ENCODE measurements around the gene ABCC3. TPM values are rescaled to one million over a fixed set of nuclear protein-coding genes. Genes with fewer than 3 reads are reported as not detected.

The ABCC3 gene
- total and polyA plus RNA-seq, 5 experiments from 2014 or later = 0.10 TPM; not detected in 4

DNA sequence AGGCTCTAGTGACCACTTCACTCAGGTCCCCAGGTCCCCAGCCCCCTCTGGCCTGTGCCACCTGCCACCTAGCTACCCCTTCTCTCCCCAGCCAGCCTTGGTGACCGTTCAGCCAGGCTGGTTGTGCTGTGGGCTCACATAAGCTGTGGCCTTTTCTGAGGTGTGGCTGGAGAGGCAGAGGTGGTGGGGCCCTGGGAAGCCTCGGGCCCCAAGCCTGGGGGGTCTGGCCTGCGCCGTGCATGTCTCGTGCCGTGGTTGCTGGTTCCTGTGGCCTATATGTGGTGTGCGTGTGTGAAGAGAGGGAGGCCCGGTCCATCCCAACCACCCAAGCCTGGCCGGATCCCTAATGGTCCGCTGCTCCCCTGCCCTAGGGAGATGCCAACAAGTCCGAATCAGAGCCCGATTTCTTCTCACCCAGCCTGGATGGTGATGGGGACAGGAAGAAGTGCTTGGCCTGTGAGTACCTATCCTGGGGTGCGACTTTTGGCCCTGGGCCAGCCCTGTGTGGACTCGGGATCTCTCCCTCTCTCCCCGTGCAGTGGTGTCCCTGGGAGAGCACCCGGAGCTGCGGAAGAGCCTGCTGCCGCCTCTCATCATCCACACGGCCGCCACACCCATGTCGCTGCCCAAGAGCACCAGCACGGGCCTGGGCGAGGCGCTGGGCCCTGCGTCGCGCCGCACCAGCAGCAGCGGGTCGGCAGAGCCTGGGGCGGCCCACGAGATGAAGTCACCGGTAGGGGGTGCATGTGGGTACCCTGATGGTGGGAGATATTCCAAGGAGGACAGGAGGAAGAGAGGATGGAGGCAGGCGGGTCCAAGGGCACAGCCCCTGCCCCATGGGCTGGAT is 38.3 kb upstream of the ABCC3 start:
- no peaks in the 10 kb centered on the region for H3K9me3 Mint-ChIP-seq
- ATAC-seq (no peak), DNase-seq (no peak)
- H3K36me3 Mint-ChIP-seq = no peaks in the 10 kb centered on the region
- H3K4me1 Mint-ChIP-seq = no peaks in the 10 kb centered on the region
- peaks cover 0 to 5% (median 0%) of the 10 kb centered on the region in 5 donors for H3K27me3 Mint-ChIP-seq
- POLR2A ChIA-PET = no interaction called here
- no peak overlapping the region for H3K4me3 Mint-ChIP-seq
- no peak overlapping the region for H3K27ac Mint-ChIP-seq

DNA sequence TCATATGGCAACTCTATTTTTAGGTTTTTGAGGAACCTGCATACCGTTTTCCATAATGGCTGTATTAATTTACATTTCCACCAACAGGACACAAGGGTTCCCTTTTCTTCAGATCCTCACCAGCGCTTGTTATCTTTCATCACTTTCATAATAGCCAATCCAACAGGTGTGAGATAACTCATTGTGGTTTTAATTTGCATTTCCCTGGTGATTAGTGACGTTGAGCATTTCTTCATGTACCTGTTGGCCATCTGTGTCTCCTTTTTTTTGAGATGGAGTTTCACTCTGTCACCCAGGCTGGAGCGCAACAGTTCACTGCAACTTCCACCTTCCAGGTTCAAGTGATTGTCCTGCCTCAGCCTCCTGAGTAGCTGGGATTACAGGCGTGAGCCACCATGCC is 36.2 kb upstream of the ABCC3 start:
- Mint-ChIP-seq H3K9me3 (no peaks in the 10 kb centered on the region), H3K36me3 (no peaks in the 10 kb centered on the region), H3K4me1 (no peaks in the 10 kb centered on the region), H3K27ac (no peak overlapping the region), H3K27me3 (peaks cover 2 to 26% (median 14%) of the 10 kb centered on the region in 5 donors), H3K4me3 (no peak overlapping the region)
- DNase-seq = no peak
- POLR2A ChIA-PET = interaction anchor here (0.6 kb wide), 1 partner anchor 1648 kb away, joined by 4 read pairs; no protein-coding TSS in a partner anchor
- ATAC-seq = no peak

DNA sequence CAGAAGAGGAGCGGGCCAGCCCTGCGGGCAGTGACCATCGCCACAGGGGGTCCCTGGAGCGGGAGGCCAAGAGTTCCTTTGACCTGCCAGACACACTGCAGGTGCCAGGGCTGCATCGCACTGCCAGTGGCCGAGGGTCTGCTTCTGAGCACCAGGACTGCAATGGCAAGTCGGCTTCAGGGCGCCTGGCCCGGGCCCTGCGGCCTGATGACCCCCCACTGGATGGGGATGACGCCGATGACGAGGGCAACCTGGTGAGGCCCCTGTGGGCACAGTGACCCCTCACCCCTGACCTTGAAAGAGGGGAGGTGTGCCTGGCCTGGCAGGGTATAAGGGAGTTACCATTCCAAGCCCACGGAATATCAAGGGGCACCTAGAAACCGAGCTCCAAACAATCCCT is 35.1 kb upstream of the ABCC3 start:
- Mint-ChIP-seq H3K9me3 (no peaks in the 10 kb centered on the region), H3K36me3 (no peaks in the 10 kb centered on the region), H3K27ac (no peak overlapping the region), H3K4me3 (no peak overlapping the region), H3K27me3 (peaks cover 2 to 33% (median 14%) of the 10 kb centered on the region in 5 donors), H3K4me1 (peaks cover 0 to 2% (median 0%) of the 10 kb centered on the region in 4 donors)
- DNase-seq (no peak), ATAC-seq (no peak)
- POLR2A ChIA-PET = no interaction called here

DNA sequence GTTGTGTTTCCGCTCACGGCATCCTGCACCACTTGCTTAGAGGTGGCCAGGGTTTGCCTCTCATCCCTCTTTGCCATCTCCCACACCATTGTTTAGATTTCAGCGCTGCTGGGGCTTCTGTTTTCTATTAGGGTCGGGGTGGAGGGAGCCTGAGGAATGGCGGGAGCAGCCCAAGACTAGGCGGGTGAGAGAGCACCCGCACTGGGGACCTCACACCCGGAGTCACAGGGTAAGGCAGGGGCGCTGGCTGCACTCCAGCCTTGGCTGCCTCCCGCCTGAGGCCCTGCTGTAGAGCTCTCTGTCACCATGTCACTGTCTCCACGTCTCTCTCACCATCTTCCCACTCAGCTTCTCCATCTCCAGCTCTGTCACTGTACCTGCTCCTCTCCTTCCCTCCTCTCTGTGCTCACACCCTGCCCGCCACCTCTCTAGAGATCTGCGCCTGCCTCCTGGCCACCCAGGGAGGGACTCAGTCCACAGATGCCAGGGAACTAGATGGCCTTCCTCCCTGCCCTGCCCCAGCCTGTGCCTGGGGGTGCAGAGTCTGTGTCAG is 32.8 kb upstream of the ABCC3 start:
- Mint-ChIP-seq H3K9me3 (no peaks in the 10 kb centered on the region), H3K27ac (no peak overlapping the region), H3K36me3 (no peaks in the 10 kb centered on the region), H3K4me3 (no peak overlapping the region), H3K27me3 (peaks cover 7 to 42% (median 20%) of the 10 kb centered on the region in 5 donors), H3K4me1 (peaks cover 0 to 2% (median 0%) of the 10 kb centered on the region in 4 donors)
- DNase-seq (no peak), ATAC-seq (no peak)
- POLR2A ChIA-PET = no interaction called here

DNA sequence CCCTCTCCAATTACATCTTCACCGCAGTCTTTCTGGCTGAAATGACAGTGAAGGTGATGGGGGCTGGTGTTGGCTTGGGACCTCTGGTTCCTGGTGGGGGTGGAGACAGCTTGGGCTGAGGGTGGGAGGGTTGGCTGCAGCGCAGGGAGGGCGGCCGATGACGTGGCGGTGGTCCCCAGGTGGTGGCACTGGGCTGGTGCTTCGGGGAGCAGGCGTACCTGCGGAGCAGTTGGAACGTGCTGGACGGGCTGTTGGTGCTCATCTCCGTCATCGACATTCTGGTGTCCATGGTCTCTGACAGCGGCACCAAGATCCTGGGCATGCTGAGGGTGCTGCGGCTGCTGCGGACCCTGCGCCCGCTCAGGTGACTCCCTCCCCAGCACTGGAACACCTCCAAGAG is 31.8 kb upstream of the ABCC3 start:
- H3K9me3 Mint-ChIP-seq = no peaks in the 10 kb centered on the region
- no peak overlapping the region for H3K4me3 Mint-ChIP-seq
- POLR2A ChIA-PET = no interaction called here
- ATAC-seq (no peak), DNase-seq (no peak)
- H3K36me3 Mint-ChIP-seq = no peaks in the 10 kb centered on the region
- peaks cover 0 to 2% (median 0%) of the 10 kb centered on the region in 4 donors for H3K4me1 Mint-ChIP-seq
- H3K27me3 Mint-ChIP-seq = peaks cover 7 to 42% (median 20%) of the 10 kb centered on the region in 5 donors
- H3K27ac Mint-ChIP-seq = peak overlapping the region in 1 of 10 donors; percentile 43

DNA sequence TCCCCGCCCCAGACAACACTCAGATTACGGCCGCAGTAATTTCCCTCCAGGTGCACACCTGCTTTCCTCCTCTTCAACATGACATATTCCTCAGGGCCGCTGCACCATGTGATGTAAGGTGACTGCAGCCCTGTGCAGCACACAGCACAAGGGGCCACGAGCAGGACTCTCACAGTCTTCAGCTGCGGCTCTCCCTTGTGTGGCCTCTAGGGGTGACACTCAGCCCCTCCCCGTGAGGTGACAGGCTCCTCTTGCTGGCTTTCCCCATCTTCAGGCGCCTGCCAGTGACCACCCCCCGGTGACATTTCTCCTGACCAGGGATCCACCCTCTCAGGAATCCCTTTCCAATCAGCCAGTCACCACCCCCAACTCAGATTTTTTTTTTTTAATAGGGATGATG is 31.3 kb upstream of the ABCC3 start:
- Mint-ChIP-seq H3K27ac (no peak overlapping the region), H3K36me3 (no peaks in the 10 kb centered on the region), H3K9me3 (no peaks in the 10 kb centered on the region), H3K4me1 (peaks cover 0 to 2% (median 0%) of the 10 kb centered on the region in 4 donors), H3K4me3 (no peak overlapping the region), H3K27me3 (peaks cover 7 to 42% (median 20%) of the 10 kb centered on the region in 5 donors)
- POLR2A ChIA-PET = no interaction called here
- peak; percentile 47 to 54 for ATAC-seq
- DNase-seq = no peak

DNA sequence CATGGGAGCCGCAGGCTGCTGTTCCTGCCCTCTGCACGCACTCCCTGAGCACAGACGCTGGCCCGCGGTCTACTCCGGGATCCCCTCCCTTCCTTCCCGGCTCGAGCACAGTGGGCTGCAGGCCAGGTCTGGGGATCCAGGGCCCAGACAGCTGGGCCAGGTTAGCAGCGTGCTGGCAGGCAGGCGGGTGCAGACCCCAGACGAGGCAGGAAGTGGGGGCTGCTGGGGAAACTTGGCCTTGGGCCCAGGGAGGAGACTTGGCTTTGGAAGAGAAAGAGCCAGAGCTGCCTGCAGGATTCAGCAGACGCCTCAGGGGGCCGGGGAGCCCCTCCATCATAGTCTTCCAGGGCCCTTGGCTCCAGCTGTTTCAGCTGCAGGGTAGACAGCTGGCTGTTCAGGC is 30.2 kb upstream of the ABCC3 start:
- H3K4me1 Mint-ChIP-seq = peaks cover 0 to 2% (median 0%) of the 10 kb centered on the region in 4 donors
- no peaks in the 10 kb centered on the region for H3K9me3 Mint-ChIP-seq
- no peak overlapping the region for H3K27ac Mint-ChIP-seq
- H3K4me3 Mint-ChIP-seq = no peak overlapping the region
- peaks cover 7 to 52% (median 20%) of the 10 kb centered on the region in 5 donors for H3K27me3 Mint-ChIP-seq
- H3K36me3 Mint-ChIP-seq = no peaks in the 10 kb centered on the region
- POLR2A ChIA-PET = no interaction called here
- ATAC-seq (no peak), DNase-seq (no peak)

DNA sequence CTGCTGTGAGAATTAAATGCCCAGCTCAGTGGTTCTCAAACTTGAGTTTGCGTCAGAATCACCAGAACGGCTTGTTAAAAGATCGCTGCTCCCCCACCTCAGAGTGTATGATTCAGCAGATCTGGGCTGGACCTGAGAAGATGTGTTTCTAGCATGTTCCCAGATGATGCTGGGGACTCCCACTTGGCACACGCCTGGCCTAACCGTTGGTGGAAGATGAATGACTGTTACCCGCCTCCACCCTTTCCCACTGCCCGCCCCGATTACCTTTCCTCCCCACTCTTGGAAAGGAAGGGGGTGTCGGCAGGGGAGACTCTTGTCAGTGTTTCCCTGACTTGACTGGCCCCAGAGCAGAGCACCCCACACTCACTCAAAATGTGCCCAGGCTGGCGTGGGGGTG is 29.3 kb upstream of the ABCC3 start:
- Mint-ChIP-seq H3K36me3 (no peaks in the 10 kb centered on the region), H3K27ac (peak overlapping the region in 2 of 10 donors; percentile 16 to 37), H3K9me3 (no peaks in the 10 kb centered on the region), H3K4me1 (peaks cover 0 to 2% (median under 1%) of the 10 kb centered on the region in 4 donors), H3K27me3 (peaks cover 7 to 61% (median 25%) of the 10 kb centered on the region in 5 donors), H3K4me3 (no peak overlapping the region)
- ATAC-seq = no peak
- DNase-seq = no peak
- POLR2A ChIA-PET = no interaction called here

DNA sequence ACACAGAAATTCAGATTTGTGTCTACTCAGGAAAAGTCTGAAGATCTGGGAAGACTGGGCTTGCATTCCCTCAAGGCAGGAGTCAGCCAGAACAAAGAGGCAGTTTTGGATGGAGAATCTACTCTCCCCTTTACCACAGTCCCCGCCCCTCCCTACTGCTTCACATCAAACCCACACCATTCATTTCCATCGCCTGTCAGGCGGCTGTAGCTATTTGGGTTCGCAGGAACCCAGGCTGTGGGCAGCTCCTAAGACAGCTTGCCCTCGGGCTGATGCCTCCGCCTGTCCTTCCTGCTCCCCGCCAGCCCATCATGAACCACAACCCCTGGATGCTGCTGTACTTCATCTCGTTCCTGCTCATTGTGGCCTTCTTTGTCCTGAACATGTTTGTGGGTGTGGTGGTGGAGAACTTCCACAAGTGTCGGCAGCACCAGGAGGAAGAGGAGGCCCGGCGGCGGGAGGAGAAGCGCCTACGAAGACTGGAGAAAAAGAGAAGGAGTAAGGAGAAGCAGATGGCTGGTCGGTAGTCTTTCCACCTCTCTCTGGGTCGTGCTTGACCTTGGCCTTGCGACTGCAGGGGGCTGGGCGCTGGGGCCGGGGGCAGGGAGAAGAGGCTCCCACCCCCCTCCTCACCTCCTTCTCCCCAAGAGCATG is 27.0 kb upstream of the ABCC3 start:
- Mint-ChIP-seq H3K36me3 (no peaks in the 10 kb centered on the region), H3K27ac (no peak overlapping the region), H3K9me3 (no peaks in the 10 kb centered on the region), H3K27me3 (peaks cover 7 to 52% (median 20%) of the 10 kb centered on the region in 5 donors), H3K4me3 (no peak overlapping the region), H3K4me1 (peaks cover 0 to 2% (median under 1%) of the 10 kb centered on the region in 4 donors)
- ATAC-seq (no peak), DNase-seq (no peak)
- POLR2A ChIA-PET = no interaction called here

DNA sequence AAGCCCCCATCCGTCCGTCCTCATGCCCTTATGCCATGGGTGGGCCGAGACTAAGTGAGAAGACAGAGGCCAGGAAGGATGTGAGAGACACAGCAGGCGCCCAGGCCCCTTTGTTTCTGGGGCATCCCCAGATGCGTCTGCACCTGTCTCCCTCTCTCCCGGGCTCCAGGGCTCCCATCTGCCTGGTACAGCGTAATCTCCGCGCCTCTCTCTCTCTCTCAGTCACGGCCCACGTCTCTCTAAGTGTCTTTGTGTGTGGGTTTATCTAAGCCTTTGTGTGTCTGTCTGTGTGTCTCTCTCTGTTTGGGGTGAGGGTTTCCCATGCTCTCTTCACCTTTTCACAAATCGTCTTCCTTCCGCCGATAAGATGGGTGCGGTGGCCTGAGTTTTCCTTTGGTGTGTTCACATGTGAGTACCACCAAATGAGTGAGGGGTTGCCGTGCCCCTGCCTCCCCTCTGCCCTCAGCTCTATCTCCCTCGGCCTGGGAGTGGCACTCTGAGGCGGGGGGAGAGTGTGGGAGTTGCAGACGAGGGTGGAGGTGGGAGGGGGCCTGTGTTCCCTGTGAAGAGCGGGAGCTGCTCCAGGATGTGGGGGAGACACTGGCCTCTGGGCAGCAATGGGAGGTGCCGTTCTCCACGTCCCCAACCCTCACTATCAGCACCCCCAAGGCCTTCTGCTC is 25.8 kb upstream of the ABCC3 start:
- ATAC-seq (no peak), DNase-seq (no peak)
- H3K9me3 Mint-ChIP-seq = no peaks in the 10 kb centered on the region
- POLR2A ChIA-PET = no interaction called here
- H3K36me3 Mint-ChIP-seq = no peaks in the 10 kb centered on the region
- H3K4me3 Mint-ChIP-seq = no peak overlapping the region
- H3K27me3 Mint-ChIP-seq = peaks cover 5 to 44% (median 17%) of the 10 kb centered on the region in 5 donors
- H3K27ac Mint-ChIP-seq = no peak overlapping the region
- H3K4me1 Mint-ChIP-seq = peaks cover under 1 to 5% (median 2%) of the 10 kb centered on the region in 4 donors

DNA sequence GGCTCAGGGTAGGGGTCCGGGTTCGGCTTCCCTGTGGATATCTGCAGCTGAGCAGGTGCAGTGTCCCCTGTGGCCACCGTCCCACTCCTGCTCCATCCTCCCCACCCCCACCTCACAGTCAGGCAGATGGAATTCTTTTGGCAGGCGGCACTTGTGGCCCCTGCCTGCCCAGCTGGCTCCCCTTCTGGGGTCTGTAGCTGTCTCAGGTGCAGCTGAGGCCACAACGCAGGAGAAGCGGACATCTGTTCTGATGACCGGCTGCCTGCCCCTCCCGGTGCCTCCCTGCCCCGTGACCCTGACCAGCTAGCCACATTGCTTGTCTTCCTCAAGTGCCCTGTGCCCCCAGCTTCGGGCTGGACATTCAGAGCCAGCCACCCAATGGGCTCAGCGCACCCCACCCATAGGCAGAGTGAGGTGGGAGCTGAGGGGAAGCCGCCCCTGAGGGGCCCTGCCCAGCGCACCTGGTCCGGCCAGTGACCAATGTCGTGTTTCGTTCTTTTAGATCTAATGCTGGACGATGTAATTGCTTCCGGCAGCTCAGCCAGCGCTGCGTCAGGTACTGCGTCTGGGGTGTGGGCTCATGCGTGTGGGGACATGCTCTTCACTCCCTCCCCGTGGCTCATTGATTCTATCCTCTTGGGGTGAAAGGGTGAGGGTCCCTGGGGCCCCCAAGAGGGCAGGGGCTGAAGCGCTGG is 25.2 kb upstream of the ABCC3 start:
- H3K4me1 Mint-ChIP-seq = peaks cover 5 to 12% (median 7%) of the 10 kb centered on the region in 4 donors
- POLR2A ChIA-PET = no interaction called here

DNA sequence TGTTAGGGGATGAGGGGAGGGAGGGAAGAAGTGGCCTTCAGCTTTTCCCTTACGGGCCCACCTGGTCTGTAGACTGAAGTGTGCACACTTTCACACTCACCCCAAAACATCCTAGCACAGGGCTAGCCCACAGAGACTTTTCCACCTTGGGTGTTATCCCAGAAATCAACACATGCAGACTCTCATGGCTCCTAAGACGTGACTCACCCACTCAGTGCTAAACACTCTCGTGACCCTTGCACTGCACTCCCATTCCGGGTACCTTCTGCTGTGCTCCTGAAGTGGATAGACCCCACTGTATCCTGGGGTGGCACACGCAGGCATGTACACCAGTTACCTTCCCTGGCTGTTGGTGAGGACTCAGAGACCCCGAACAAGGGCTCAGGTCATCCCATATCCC is 23.0 kb upstream of the ABCC3 start:
- Mint-ChIP-seq H3K4me1 (peaks cover 6 to 12% (median 7%) of the 10 kb centered on the region in 4 donors), H3K27ac (no peak overlapping the region), H3K9me3 (no peaks in the 10 kb centered on the region), H3K4me3 (no peak overlapping the region), H3K36me3 (no peaks in the 10 kb centered on the region), H3K27me3 (peaks cover 0 to 32% (median 11%) of the 10 kb centered on the region in 5 donors)
- ATAC-seq (no peak), DNase-seq (no peak)
- POLR2A ChIA-PET = no interaction called here

More for the DNA sequence above, 25.2 kb upstream of the ABCC3 start:
- Mint-ChIP-seq H3K36me3 (no peaks in the 10 kb centered on the region), H3K9me3 (no peaks in the 10 kb centered on the region), H3K27ac (no peak overlapping the region), H3K27me3 (peaks cover 5 to 40% (median 20%) of the 10 kb centered on the region in 5 donors), H3K4me3 (no peak overlapping the region)
- no peak for ATAC-seq
- DNase-seq = no peak
